GM19395 (cell line): ENCODE data around the gene MRTFA.
"Not testable (repeated sequence)": the region's sequence is repeated elsewhere in the genome, so short reads cannot be mapped to it uniquely, and the experiment has no call there.

ENCODE experiments used
- ATAC-seq: cut with Tn5 transposase; IDR thresholded peaks from one replicate; pipeline ENCODE4 v1.9.1; 2021; ENCODE audit warnings: mild to moderate bottlenecking, moderate library complexity; ENCODE audit not compliant: unreplicated experiment

The MRTFA gene

DNA sequence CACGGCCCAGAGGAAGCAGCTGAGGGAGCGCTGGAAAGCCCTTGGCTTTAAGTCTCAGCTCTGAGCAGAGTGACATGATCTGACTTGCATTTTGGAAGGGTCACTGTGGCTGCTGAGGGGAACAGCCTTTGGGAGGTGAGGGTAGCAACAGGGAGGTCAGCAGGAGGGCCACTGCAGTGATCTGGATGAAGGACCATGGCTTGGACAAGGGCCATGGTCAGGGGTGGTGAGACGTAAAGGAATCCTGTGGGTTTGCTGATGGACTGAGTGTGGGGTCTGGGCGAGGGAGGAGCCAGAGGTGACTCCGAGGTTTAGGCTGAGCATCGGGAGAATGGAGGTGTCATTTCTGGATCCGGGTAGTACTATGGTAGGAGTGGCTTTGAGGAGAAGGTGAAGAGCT is 232.9 kb downstream of the MRTFA start:
- no peak for ATAC-seq

DNA sequence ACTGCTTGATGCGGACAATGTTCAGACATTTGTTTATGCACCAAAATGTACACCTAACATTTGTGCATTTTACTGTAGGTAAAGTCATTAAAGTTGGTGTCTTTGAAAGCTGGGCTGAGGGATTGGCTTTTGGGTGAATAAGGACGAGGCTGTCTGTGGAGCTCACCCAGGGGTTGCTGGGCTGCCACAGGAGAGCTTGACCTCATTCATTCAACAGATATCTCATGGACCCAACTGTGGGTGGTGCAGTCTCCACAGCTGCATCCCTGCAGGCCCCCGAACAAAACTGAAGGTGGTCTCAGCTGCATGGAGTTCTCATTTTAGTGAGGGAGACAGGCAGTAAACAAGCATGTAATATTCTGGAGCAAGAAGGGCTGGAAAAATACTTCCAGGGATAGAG is 233.4 kb downstream of the MRTFA start:
- no peak for ATAC-seq

DNA sequence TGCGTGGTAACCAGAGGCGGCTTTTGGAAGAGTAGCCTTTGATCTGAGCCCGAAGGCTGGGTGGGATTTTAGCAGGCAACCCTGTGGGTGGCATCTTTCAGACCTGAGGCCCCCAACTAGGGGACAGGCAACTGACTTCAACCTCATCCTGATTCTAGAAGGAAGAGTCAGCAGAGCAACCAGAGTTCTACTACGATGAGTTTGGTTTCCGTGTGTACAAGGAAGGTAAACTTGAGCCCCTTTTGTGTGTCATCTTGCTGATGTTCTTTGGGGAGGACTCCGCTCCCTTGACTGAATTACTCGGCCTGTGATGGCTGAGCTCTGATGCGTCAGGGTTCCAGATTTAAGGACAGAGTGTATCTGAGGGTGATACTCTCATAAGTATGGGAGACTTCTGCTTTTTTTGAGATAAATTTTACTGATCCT is 234.5 kb downstream of the MRTFA start:
- no peak for ATAC-seq

DNA sequence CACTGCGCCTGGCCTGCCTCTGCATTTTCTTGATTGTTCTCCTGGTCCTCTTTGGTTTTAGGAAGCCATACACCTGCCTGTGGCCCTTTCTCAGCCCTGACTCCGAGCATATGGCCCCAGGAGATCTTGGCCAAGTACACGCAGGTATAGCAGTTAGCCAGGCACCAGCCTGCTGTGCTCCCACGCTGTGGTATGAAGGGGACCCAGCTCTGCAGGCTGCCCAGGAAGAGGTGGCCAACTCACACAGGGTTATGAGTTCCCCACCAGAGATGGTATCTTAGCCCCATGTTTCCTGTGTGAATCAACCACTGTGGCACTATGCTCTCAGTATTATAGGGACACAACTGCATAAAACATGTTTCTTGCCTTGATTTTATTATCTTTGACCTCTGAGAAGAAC is 235.0 kb downstream of the MRTFA start:
- ATAC-seq = no peak

DNA sequence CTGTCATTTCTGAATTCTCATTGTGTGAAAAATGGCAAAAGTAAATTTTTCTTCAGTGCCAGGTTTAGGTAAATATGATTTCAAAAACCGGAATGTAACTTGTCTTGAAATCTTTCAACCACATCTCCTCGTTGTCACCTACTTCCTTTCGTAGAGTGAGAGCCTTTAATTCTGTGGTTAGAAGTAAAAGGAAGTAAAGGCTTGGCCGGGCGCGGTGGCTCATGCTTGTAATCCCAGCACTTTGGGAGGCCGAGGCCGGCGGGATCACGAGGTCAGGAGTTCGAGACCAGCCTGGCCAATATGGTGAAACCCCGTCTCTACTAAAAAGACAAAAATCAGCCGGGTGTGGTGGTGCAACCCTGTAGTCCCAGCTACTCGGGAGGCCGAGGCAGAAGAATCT is 236.4 kb downstream of the MRTFA start:
- no peak for ATAC-seq

DNA sequence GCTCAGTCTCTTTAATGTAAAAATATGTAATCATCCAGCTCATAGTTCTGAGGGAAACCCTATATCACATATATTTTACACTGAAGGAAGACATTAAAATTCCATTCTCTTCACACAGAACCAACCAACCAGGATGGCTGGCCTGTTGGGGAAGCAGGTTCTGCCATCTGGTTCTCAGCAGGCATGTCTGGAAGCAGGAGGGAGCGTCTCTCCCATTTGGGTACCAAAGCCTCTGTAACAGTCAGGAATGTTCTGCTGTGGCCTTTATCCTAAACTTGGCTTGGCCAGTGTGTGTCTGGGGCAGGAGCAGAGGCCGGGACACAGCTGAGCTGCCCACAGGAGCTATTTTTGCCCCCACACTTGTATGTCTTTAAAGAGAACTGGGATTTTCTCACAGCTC is 236.9 kb downstream of the MRTFA start:
- ATAC-seq = no peak

DNA sequence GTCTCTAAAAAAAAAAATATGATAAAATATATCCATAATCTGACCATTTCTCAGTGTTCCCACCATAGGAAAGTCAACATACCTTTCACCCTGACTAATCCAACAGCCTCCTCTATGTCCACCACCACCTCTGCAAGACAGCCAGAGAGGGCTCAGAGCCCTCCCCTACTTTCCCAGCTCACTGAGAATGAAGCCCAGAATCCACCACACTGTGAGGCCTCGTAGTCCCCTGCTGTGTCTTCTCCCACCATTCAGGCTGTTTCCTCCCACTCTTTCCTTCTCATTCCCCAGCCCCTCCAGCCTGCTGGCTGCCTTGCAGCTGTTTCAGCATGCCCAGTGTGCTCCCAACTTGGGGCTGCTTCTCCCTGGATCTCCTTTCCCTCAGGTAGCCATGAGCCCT is 239.1 kb downstream of the MRTFA start:
- ATAC-seq = no peak

DNA sequence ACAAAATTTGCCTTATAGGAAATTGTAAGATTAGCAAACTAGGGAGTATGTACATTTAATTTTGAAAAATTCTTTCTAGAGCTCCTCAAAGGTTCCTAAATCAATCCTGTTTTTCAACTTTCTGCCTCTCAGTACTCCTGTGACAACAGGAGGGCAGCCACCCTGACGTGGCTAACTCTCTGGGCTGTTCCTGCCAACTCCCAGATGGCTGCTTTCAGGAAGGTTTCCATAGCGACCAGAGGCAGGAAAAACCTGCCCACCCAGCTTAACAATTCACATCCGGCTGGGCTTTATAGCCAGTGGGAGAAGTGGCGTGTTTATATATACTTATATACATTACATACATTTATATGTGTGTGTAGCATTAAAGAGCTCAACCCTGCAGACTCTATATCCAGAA is 239.6 kb downstream of the MRTFA start:
- no peak for ATAC-seq

DNA sequence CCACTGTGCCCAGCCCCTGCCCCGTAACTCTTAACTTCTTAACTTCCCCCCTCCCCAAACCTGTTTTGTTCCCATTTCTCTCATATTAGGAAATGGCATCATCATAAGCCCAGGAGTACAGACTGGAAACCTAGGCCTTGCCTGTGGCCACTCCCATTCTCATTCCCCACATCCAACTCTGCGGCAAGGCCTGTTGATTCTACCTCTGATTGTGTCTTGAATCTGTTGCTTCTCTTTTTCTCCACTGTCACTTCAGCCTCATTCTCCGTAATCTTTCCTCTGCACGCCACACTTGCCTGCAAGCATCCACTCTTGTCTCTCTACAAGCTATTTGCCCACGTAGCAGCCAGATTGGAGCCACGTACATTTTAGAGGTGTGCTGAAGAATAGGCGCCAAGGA is 240.9 kb downstream of the MRTFA start:
- no peak for ATAC-seq

DNA sequence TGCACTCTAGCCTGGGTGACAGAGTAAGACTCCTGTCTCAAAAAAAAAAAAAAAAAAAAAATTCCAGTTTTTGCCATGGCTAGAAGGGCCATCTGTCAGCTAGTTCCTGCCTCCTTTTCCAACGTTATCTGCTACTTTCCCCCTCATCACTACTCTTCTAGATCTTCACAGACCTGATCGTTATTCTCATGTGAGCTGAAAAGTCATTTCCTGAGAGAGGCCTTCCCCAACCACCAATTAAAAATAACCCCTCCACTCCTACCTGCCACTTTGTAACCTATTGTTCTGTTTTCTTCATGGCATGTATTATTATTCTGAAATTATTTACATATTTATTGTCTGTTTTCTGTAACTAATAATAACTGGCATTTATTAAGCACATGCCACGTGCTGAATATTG is 241.9 kb downstream of the MRTFA start:
- ATAC-seq = no peak

DNA sequence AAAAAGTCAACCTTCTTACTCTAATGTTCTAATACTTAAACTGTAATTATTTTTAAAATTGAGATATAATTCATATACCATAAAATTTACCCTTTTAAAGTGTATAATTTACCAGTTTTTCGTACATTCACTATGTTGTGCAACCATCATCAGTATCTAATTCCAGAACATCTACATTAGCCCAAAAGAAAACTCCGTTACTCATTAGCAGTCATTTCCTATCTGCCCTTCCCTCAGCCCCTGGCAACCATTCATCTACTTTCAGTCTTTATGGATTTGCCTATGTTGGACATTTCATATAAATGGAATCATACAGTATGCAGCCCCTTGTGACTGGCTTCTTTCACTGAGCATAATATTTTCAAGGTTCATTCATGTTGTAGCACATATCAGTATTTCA is 243.9 kb downstream of the MRTFA start:
- no peak for ATAC-seq

DNA sequence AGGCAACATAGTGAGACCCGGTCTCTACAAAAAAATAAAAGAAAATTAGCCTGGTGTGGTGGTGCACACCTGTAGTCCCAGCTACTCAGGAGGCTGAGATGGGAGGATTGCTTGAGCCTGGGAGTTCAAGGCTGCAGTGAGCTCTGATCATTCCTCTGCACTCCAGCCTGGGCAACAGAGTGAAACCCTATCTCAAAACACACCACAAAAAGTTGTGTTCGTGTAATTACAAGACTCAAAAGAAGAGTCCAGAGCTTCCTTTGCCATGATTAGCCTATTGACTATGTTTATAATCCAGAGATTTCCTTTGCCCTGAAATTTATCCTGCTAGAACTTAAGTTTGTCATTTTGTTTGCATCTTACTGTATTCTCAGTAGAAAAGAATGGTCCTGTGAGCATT is 245.1 kb downstream of the MRTFA start:
- no peak for ATAC-seq

DNA sequence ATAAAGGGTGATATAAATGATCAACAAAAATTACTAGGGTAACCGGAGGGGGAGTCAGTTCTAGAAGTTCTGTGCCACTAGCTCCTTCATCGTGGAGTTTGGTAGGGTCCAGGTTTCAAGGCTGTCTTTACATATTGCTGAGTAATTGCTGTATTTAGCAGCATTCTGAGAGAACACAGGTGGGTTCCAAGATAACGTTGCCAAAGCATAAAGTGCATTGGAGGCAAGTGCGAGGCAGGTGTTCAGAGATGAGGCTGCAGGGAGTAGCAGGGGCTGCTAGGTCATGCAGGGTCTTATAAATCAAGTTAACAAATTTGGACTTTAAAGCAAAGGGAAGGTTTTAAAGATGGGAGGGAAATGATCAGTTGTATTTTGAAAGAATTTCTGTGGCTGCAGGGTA is 248.3 kb downstream of the MRTFA start:
- ATAC-seq = no peak

DNA sequence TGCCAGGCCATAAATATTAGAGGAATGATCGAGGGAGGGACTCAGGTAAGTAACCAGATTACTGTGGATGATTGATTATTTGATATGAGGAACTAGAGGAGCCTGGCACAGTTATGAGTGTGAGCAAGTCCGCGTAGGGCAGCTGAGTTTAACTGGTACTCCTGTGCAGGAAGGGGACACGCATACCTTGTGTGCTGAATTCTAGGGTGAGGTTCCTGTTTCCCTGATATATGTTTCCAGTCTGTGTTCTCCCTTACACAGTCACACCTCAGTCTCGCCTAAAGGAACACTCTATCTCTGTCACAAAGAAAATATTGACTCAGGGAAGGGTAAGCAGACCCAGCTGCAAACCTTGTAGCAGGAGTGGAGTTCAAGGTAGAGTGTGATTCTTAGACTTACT is 248.8 kb downstream of the MRTFA start:
- no peak for ATAC-seq

DNA sequence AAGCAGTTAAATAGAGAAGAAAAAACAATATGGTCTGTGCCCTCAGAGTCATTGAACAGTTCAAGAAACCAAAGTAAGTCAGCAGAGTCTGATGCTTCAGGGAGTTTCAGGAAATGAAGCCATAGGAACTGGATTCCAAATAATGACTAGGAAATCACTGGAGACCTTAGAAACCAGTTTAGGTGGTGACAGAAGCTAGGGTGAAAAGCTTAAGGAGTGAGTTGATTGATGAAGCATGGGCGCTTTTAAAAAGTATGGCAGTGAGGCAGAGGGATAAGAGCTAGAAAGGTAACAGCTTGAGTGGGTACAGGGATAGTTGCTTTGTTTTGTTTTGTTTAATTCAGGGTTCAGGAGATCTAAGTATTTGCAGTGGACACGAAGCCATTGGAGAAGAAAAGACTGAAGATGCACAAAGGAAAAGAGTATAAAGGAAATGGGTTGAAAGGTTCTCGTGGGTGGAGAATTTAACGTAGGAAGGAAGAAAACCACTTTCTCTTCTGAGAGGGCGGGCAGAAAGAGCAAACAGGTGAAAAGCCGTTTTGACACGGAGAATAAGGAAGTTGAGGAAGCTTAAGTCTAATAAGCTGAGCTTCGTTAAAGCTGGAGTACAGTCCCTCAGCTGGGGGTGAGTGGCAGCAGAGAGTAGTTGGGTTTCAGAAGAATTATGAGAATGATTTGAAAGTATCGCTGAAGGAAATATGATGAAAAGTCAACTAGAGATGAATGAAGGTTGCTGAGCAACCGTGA is 251.3 kb downstream of the MRTFA start:
- no peak for ATAC-seq

DNA sequence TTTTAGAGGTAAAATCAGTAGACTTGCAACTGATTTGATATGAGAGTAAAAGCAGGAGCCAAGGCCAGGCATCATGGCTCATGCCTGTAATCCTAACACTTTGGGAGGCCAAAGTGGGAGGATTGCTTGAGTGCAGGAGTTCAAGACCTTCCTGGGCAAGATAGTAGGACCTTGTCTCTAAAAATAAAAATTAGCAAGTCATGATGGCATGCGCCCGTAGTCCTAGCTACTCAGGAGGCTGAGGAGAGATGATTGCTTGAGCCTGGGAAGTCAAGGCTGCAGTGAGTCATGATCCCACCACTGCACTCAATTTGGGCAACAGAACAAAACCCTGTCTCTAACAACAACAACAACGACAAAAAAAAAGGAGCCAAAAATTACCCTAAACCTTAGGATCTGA is 252.6 kb downstream of the MRTFA start:
- ATAC-seq = no peak

DNA sequence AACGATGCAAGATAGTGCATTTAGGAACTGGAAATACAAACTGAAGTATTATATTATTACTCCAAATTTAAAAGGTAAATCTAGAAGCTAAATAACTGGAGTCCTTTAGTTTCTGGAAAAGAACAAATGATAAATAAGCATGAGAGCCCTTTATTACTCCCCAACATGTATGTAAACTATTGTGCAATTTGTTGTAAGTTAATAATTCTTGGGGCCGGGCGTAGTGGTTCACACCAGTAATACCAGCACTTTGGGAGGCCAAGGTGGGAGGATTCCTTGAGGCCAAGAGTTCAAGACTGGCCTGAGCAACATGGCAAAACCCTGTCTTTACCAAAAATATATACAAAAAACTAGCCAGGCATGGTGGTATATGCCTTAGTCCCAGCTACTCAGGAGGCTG is 255.1 kb downstream of the MRTFA start:
- no peak for ATAC-seq

DNA sequence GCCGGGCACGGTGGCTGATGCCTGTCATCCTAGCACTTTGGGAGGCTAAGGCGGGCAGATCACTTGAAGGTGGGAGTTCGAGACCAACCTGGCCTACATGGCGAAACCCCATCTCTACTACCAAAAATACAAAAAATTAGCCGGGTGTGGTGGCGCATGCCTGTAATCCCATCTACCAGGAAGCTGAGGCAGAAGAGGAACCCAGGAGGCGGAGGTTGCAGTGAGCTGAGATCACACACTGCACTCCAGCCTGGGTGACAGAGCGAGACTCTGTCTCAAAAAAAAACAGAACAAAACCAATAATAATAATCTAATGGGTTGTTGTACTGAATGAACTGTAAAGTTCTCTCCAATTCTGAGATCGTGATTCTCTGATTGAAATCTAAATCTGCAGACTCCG is 258.1 kb downstream of the MRTFA start:
- not testable (repeated sequence) for ATAC-seq

DNA sequence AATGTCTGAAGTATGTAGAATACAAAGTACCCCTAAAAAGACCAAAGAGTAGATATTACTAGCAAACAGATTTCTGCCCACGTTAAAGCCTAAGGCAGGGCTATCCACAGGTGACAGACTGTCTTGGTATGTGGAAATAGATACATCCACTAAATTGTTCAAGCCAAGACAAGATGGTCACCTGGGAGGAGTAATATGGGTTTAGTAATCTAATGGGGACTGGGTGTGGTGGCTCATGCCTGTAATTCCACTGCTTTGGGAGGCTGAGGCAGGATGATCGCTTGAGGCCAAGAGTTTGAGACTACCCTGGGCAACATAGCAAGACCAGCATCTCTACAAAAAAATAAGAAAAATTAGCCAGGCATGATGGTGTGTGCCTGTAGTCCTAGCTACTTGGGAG is 258.6 kb downstream of the MRTFA start:
- no peak for ATAC-seq

DNA sequence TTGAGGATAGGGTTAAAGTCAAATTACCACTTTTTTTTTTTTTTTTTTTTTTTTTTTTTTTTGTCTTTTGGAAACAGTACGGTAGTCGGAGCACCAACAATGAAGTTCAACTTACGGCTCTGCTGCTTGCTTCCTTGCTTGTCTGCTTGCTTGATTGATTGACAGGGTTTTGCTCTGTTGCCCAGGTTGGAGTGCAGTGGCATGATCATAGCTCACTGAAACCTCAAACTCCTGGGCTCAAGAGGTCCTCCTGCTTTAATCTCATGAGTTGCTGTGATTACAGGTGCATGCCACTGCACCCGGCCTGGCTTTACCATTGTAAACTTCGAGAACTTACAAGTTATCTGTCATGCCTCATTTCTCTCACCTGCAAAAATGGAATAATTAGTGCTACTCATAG is 260.4 kb downstream of the MRTFA start:
- no peak for ATAC-seq

DNA sequence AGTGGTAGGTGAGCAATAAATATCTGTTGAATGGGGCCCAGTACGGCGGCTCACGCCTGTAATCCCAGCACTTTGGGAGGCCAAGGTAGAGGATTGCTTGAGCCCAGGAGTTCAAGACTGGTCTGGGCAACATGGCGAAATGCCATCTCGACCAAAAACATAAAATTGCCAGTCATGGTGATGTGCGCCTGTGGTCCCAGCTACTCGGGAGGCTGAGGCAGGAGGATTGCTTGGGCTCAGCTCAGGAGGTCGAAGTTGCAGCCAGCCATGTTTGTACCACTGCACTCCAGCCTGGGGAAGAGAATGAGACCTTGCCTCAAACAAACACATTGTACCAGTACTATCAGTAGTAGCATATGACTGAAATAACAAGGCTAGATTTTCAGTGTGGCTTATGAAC is 262.0 kb downstream of the MRTFA start:
- no peak for ATAC-seq

DNA sequence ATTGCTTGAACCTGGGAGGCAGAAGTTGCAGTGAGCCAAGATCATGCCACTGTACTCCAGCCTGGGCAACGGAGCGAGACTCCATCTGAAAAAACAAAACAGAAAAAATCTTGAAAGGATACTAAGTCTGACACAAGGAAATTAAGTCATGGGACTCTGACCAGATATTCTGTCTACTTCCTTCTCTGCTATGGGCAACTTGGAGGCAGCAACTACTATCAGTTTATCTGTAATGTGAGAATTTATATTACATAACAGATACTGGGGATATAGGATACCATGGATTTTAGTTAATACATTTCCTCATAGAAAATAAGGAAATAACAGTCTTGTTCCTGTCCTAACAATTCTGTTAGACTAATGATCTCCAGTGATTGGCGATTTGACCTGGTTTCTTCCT is 267.7 kb downstream of the MRTFA start:
- no peak for ATAC-seq

DNA sequence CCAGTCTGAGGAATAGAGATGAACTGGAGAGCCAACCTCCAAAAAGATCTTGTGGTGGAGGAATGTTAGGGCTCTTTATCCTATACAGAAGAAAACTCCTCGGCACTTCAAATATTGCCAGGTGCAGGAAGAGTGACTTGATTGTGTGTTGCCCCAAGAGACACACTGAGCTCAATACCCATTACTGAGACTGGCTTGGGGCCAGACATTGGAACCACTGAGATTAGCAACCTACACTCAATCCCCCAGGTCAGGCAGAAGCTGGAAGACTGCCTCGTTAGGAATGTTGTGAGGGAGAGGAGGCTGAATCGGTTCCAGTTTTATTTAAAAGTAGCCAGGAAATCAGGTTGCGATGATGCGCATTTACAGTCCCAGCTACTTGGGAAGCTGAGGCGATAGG is 268.5 kb downstream of the MRTFA start:
- ATAC-seq = no peak
